Activated naive CD4-positive, alpha-beta T cell treated with anti-CD3 and anti-CD28 coated beads, Interleukin-2, amount 50 U/mL, for 72 hours (primary cell): Measurements from ENCODE around the gene PREP. TPM values are rescaled to one million over a fixed set of nuclear protein-coding genes. Genes with fewer than 3 reads are reported as not detected.
"Not testable (repeated sequence)": the region's sequence is repeated elsewhere in the genome, so short reads cannot be mapped to it uniquely, and the experiment has no call there.

Experiments
- ATAC-seq, 2 donors: fragments of 150-1000 bp; cut with Tn5 transposase; 2 replicates each; pipeline ENCODE4 v1.10.0; 2021; ENCODE audit warnings: mild to moderate bottlenecking in 2 of 2, moderate library complexity in 2 of 2
- DNase-seq, 2 donors: peaks; one replicate each; pipeline ENCODE4 v3.0.0; 2021 to 2022; ENCODE audit warnings: low spot score in 2 of 2
- H3K27ac Mint-ChIP-seq, 2 donors: one replicate each; pipeline ENCODE4 v1.8.0; 2022; ENCODE audit warnings: mild to moderate bottlenecking in 2 of 2, mixed read lengths in 2 of 2
- H3K36me3 Mint-ChIP-seq, 2 donors: one replicate each; pipeline ENCODE4 v1.8.0; 2022; ENCODE audit warnings: mixed read lengths in 2 of 2
- H3K9me3 Mint-ChIP-seq, 2 donors: one replicate each; pipeline ENCODE4 v1.8.0; 2022; ENCODE audit warnings: mixed read lengths in 2 of 2
- total RNA-seq, 2 donors: library from RNA; stranded (reverse); gene quantifications; one replicate each; pipeline ENCODE4 v1.2.3, GENCODE V29; 2022

PREP gene
- total RNA-seq, 2 donors from 2014 or later: 19.2 to 45.6 TPM

GRCh38 chr6:105370351-105370750 is 32.5 kb downstream of the PREP start:
- no peak overlapping the region for H3K27ac Mint-ChIP-seq
- ATAC-seq (no peak), DNase-seq (no peak)
- no peaks in the 10 kb centered on the region for H3K9me3 Mint-ChIP-seq
- H3K36me3 Mint-ChIP-seq: peaks cover 8 to 38% of the 10 kb centered on the region in 2 donors

- no peak overlapping the region for H3K27ac Mint-ChIP-seq
- ATAC-seq (no peak), DNase-seq (no peak)
- peaks cover 8 to 38% of the 10 kb centered on the region in 2 donors for H3K36me3 Mint-ChIP-seq
- no peaks in the 10 kb centered on the region for H3K9me3 Mint-ChIP-seq
These were observed 33.7 kb downstream of the PREP start for GRCh38 chr6:105369145-105369544.

GRCh38 chr6:105364243-105364642 is 38.6 kb downstream of the PREP start:
- Mint-ChIP-seq H3K9me3 (no peaks in the 10 kb centered on the region), H3K27ac (no peak overlapping the region), H3K36me3 (peaks cover 6 to 23% of the 10 kb centered on the region in 2 donors)
- no peak for ATAC-seq
- no peak for DNase-seq

- peaks cover 6 to 20% of the 10 kb centered on the region in 2 donors for H3K36me3 Mint-ChIP-seq
- no peaks in the 10 kb centered on the region for H3K9me3 Mint-ChIP-seq
- no peak for DNase-seq
- no peak for ATAC-seq
- H3K27ac Mint-ChIP-seq: peak overlapping the region in 1 of 2 donors; percentile 2
These were observed 39.7 kb downstream of the PREP start for GRCh38 chr6:105363100-105363754.

- H3K27ac Mint-ChIP-seq: peak overlapping the region in 1 of 2 donors; percentile 50
These were observed 43.2 kb downstream of the PREP start for GRCh38 chr6:105359419-105360370.

DNA sequence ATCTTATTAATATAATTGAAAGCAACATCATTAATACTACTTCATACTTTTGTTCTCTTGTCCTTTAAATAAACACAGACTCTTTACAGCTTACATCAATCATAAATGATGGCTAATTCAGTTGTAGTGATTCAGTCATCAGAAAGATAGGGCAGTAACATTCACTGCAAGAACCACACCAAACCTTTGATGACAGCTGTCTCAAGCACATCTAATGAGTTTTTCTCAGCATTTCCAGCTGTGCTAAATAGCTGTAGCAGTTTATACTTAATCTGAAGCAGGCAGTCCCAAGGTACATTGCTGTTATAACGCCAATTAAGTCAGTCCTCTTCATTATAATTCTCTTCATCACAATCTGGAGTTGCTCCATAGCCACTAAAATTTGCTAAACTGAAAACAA is 45.7 kb downstream of the PREP start:
- Mint-ChIP-seq H3K9me3 (no peaks in the 10 kb centered on the region), H3K36me3 (peaks cover 25 to 40% of the 10 kb centered on the region in 2 donors), H3K27ac (no peak overlapping the region)
- no peak for DNase-seq
- no peak for ATAC-seq

More at GRCh38 chr6:105359419-105360370, 43.2 kb downstream of the PREP start:
- ATAC-seq (no peak), DNase-seq (no peak)
- H3K36me3 Mint-ChIP-seq: peaks cover 30 to 32% of the 10 kb centered on the region in 2 donors
- H3K9me3 Mint-ChIP-seq: no peaks in the 10 kb centered on the region

DNA sequence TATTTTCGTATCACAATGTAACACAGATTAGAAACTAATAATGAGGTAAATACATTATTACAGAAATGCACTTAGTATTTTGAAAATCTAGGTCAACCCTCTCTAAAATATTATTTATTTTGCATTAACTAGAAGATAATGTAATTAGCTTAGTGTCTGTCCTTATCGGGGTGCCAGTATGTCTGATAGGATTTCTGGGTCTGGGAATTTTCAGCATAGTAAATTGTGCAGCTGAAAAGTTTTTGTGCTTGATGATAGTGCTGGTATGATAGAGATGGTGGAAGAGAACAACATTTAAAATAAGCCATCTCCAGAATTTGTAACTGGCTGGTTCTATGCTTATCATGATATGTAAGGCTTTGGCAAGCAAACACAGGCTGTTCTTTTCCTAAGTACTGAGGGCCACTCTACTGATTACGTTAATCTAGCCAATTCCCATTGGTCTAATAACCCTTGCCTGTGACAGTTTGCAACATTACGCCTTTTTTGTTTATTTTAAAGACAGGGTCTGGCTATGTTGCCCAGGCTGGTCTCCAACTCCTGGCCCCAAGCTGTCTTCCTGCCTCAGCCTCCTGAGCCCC is 50.8 kb downstream of the PREP start:
- Mint-ChIP-seq H3K9me3 (no peaks in the 10 kb centered on the region), H3K36me3 (peaks cover 19 to 39% of the 10 kb centered on the region in 2 donors), H3K27ac (peak overlapping the region in 1 of 2 donors; percentile 46)
- DNase-seq (no peak), ATAC-seq (no peak)

GRCh38 chr6:105348897-105349296 is 54.0 kb downstream of the PREP start:
- H3K36me3 Mint-ChIP-seq: peaks cover 7 to 35% of the 10 kb centered on the region in 2 donors
- H3K27ac Mint-ChIP-seq: no peak overlapping the region
- DNase-seq (no peak), ATAC-seq (no peak)
- no peaks in the 10 kb centered on the region for H3K9me3 Mint-ChIP-seq

- ATAC-seq (no peak), DNase-seq (no peak)
- Mint-ChIP-seq H3K36me3 (peaks cover 15 to 52% of the 10 kb centered on the region in 2 donors), H3K9me3 (no peaks in the 10 kb centered on the region), H3K27ac (no peak overlapping the region)
These were observed 56.8 kb downstream of the PREP start for GRCh38 chr6:105346052-105346451.

DNA sequence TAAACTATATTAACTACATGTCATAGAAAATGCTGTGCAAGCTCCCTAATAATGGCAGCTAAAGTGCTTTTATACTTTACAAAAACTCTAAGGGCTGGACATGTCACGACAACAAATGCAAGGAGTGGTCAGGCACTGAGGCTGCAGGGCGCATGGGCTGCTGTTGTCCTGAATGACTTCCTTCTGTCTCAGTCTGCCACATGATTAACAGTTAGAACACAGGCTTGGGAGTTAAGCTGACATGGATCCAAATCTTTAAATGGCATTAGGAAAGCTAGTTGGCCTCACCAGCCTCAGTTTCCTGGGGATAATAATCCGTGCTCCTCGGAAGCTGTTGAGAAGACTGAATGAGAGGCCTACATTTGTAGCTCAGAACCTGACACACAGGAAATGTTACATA is 57.4 kb downstream of the PREP start:
- ATAC-seq (no peak), DNase-seq (no peak)
- H3K27ac Mint-ChIP-seq: no peak overlapping the region
- no peaks in the 10 kb centered on the region for H3K9me3 Mint-ChIP-seq
- H3K36me3 Mint-ChIP-seq: peaks cover 17 to 54% of the 10 kb centered on the region in 2 donors

- ATAC-seq: no peak
- no peak for DNase-seq
- Mint-ChIP-seq H3K36me3 (peaks cover 17 to 54% of the 10 kb centered on the region in 2 donors), H3K27ac (no peak overlapping the region), H3K9me3 (no peaks in the 10 kb centered on the region)
These were observed 58.0 kb downstream of the PREP start for GRCh38 chr6:105344881-105345370.

DNA sequence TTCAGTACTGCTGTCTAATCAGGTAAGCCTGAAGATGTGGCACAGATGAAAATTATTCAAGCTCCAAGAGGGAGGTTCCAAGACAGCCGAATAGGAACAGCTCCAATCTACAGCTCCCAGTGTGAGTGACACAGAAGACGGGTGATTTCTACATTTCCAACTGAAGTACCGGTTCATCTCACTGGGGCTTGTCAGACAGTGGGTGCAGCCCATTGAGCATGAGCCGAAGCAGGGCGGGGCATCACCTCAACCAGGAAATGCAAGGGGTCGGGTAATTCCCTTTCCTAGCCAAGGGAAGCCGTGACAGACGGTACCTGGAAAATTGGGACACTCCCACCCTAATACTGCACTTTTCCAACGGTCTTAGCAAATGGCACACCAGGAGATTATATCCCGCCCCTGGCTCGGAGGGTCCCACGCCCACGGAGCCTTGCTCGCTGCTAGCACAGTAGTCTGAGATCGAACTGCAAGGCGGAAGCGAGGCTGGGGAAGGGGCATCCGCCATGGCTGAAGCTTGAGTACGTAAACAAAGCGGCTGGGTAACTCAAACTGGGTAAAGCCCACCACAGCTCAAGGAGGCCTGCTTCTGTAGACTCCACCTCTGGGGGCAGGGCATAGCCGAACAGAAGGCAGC is 64.4 kb downstream of the PREP start:
- not testable (repeated sequence) for DNase-seq, ATAC-seq, H3K27ac Mint-ChIP-seq, H3K9me3 Mint-ChIP-seq
- H3K36me3 Mint-ChIP-seq: peaks cover 14 to 46% of the 10 kb centered on the region in 2 donors

DNA sequence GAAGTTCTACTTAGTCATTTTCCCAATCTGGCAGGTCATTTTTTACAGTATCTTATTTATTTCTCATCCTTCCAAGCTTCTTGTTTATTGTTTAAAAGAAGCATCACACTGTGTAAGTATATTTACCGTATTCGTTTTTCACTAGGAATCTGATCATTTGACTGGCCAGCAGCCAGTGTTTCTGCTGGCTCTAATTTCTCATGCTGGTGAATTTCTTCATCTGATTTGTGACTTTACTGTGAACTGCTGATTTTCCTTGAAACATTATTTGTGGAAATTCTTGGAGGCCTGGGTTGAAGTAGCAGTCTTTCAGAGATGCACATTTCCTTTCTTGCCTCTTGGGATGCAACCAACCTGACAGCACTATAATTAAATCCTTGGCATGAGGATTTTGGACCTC is 65.9 kb downstream of the PREP start:
- no peak overlapping the region for H3K27ac Mint-ChIP-seq
- H3K36me3 Mint-ChIP-seq: peaks cover 14 to 31% of the 10 kb centered on the region in 2 donors
- no peak for DNase-seq
- no peaks in the 10 kb centered on the region for H3K9me3 Mint-ChIP-seq
- ATAC-seq: no peak

DNA sequence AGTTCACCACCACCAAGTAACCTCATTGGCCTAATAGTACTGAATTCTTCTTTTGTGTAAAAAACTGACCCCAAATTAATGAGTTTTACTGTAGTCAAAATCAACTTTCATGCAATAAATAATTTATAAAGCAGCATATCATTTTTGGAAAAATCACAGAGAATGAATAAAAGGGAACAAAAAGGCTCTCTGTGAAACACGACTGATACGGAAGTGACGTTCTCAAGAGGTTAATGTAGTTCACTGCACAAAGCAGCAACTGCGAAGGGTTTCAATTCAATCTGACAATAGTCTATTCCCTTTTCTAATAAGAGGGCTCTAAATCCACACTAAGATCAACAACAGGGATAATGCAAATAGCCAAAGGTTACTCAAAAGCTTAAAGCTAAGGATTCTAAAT is 70.3 kb downstream of the PREP start:
- no peak for DNase-seq
- no peaks in the 10 kb centered on the region for H3K9me3 Mint-ChIP-seq
- no peak overlapping the region for H3K27ac Mint-ChIP-seq
- ATAC-seq: no peak
- H3K36me3 Mint-ChIP-seq: peaks cover 19 to 24% of the 10 kb centered on the region in 2 donors

DNA sequence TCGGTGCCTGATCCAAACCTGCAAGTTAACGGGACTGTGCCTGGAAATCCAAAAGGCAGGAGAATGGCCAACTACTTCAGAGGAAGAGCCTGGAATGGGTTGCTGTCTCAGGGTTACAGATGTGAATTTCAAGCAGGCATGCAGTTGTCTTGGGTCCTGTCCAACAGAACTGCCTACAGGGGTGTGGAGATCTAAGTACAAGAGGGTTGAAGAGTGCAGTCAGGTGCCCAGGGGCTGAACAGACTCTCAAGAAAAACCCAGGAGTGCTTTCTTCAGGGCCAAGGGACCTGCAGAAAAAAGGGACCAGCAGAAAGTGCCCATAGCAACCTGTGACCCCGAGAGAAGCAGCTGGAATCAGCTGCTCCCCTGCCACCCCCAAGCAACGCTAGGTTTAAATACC is 71.0 kb downstream of the PREP start:
- Mint-ChIP-seq H3K9me3 (no peaks in the 10 kb centered on the region), H3K36me3 (peaks cover 13 to 21% of the 10 kb centered on the region in 2 donors), H3K27ac (no peak overlapping the region)
- ATAC-seq: no peak
- no peak for DNase-seq

DNA sequence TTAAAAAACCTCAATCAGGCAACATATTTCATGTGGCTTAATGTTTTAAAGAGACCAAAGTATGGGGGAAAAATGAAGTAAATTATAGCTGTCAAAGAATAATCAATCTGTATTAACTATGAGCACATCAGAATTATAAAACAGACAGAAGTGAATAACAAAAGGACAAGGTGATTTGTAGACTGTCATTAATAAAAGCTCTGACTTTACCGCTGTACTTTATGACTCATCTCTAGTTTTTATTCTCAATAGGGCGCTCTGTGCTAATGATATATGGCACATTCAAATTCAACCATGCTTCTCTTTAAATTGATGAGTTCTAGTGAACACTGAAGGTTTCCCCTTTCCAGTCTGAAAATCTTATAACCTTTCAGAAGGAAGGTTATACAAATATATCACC is 72.0 kb downstream of the PREP start:
- Mint-ChIP-seq H3K27ac (no peak overlapping the region), H3K36me3 (peaks cover 11 to 27% of the 10 kb centered on the region in 2 donors), H3K9me3 (no peaks in the 10 kb centered on the region)
- no peak for ATAC-seq
- no peak for DNase-seq
